GM12801 (cell line): ENCODE measurements around the gene MMD2.

Experiments used
- CTCF ChIP-seq: IDR thresholded peaks from one replicate; pipeline ENCODE4 v1.5.1; 2011; ENCODE audit warnings: control low read depth; ENCODE audit not compliant: insufficient read length; ENCODE audit errors: extremely low read depth

MMD2 gene

GRCh38 chr7:4878336-4879335 lies 80.4 kb downstream of the MMD2 start:
- no peak for TF ChIP-seq CTCF

- no peak for TF ChIP-seq CTCF
These were observed 82.4 kb downstream of the MMD2 start for GRCh38 chr7:4876586-4876985.

- TF ChIP-seq CTCF: no peak
These were observed 83.6 kb downstream of the MMD2 start for GRCh38 chr7:4875391-4875790.

- TF ChIP-seq CTCF: no peak
These were observed 85.7 kb downstream of the MMD2 start for GRCh38 chr7:4873071-4873944.

- TF ChIP-seq CTCF: no peak
These were observed 86.9 kb downstream of the MMD2 start for GRCh38 chr7:4871930-4872675.

- no peak for TF ChIP-seq CTCF
These were observed 87.8 kb downstream of the MMD2 start for GRCh38 chr7:4871056-4871680.
